Fibroblast of lung (primary cell): ENCODE measurements around the gene APOM. TPM values are rescaled to one million over a fixed set of nuclear protein-coding genes. Genes with fewer than 3 reads are reported as not detected.
A peak's percentile ranks its signal among the peaks of the same experiment; 100 is the strongest.

ENCODE experiments used
- DNase-seq, 2 donors: peaks; one replicate each; pipeline versions ENCODE4 v3.0.0 to v3.0.0-alpha.2; 2010; ENCODE audit warnings: low read depth in 2 of 2
- H2AFZ ChIP-seq: 2 replicates; pipeline ENCODE4 v1.5.1; 2012; ENCODE audit warnings: low read length, control low read depth, inconsistent platforms
- H3K27ac ChIP-seq: 2 replicates; pipeline ENCODE4 v1.5.1; 2011; ENCODE audit warnings: low read length, control low read depth; ENCODE audit not compliant: insufficient read depth
- H3K27me3 ChIP-seq: 2 replicates; pipeline ENCODE4 v1.5.1; 2011; ENCODE audit warnings: mild to moderate bottlenecking, low read length; ENCODE audit not compliant: control insufficient read depth, insufficient read depth
- H3K36me3 ChIP-seq: 2 replicates; pipeline ENCODE4 v1.5.1; 2011; ENCODE audit warnings: low read length; ENCODE audit not compliant: control insufficient read depth, insufficient read depth
- H3K4me1 ChIP-seq: 2 replicates; pipeline ENCODE4 v1.5.1; 2011; ENCODE audit warnings: low read length; ENCODE audit not compliant: control insufficient read depth, insufficient read depth; ENCODE audit errors: extremely low read depth
- H3K4me2 ChIP-seq: 2 replicates; pipeline ENCODE4 v1.5.1; 2011; ENCODE audit warnings: low read length, control low read depth; ENCODE audit not compliant: insufficient read depth; ENCODE audit errors: extremely low read depth
- H3K4me3 ChIP-seq, 4 experiments: fragments of 200-600 bp in 1 of 4; sonication (generic) in 1 of 4; replicated peaks in 1 of 4; 2 replicates each; pipeline ENCODE4 v1.5.1; 2011 to 2016; ENCODE audit warnings: low read length in 4 of 4, low read depth in 3 of 4, mild to moderate bottlenecking in 3 of 4, control low read depth in 2 of 4, inconsistent platforms in 1 of 4, mixed read lengths in 1 of 4; ENCODE audit not compliant: insufficient read depth in 1 of 4; ENCODE audit errors: control extremely low read depth in 1 of 4
- H3K79me2 ChIP-seq: 2 replicates; pipeline ENCODE4 v1.5.1; 2012; ENCODE audit warnings: mild to moderate bottlenecking, low read length, inconsistent platforms; ENCODE audit not compliant: control insufficient read depth, insufficient read depth
- H3K9ac ChIP-seq: 2 replicates; pipeline ENCODE4 v1.5.1; 2011; ENCODE audit warnings: mild to moderate bottlenecking, low read length, control low read depth; ENCODE audit not compliant: insufficient read depth
- H3K9me3 ChIP-seq: 2 replicates; pipeline ENCODE4 v1.5.1; 2012; ENCODE audit warnings: low read depth, low read length; ENCODE audit not compliant: control insufficient read depth, insufficient read depth
- H4K20me1 ChIP-seq: 2 replicates; pipeline ENCODE4 v1.5.1; 2011; ENCODE audit warnings: low read length; ENCODE audit not compliant: control insufficient read depth, insufficient read depth; ENCODE audit errors: extremely low read depth
- EZH2 ChIP-seq: IDR thresholded peaks from 2 replicates; pipeline ENCODE4 v1.5.1; 2012; ENCODE audit warnings: low read length, control low read depth, mild to moderate bottlenecking; ENCODE audit errors: missing control alignments
- polyA plus RNA-seq, 2 donors: library from polyadenylated mRNA; depleted of rRNA in 1 of 2; stranded (reverse) in 1 of 2; unstranded in 1 of 2; fragments of >200 nt; gene quantifications; 2 replicates each; pipeline ENCODE4 v1.2.1, GENCODE V29; 2011 to 2012; ENCODE audit warnings: missing spikeins in 1 of 2
- total RNA-seq: library from RNA; depleted of rRNA; stranded (reverse); fragments of >200 nt; gene quantifications from 2 replicates; pipeline ENCODE4 v1.2.1, GENCODE V29; 2014
- TF ChIP-seq, protein P1 (sequence below), 2 donors: IDR thresholded peaks in 1 of 2; conservative IDR thresholded peaks in 1 of 2; 1 replicate in 1 of 2; 2 replicates in 1 of 2; pipeline ENCODE4 v1.5.1; 2011 to 2012; ENCODE audit warnings: low read length in 2 of 2, control low read depth in 1 of 2, inconsistent platforms in 1 of 2, low read depth in 1 of 2, mild to moderate bottlenecking in 1 of 2

APOM gene
- total and polyA plus RNA-seq, 2 donors (not counting 1 experiment from before 2014, with no cell fraction given) = 0.99 to 3.9 TPM

DNA sequence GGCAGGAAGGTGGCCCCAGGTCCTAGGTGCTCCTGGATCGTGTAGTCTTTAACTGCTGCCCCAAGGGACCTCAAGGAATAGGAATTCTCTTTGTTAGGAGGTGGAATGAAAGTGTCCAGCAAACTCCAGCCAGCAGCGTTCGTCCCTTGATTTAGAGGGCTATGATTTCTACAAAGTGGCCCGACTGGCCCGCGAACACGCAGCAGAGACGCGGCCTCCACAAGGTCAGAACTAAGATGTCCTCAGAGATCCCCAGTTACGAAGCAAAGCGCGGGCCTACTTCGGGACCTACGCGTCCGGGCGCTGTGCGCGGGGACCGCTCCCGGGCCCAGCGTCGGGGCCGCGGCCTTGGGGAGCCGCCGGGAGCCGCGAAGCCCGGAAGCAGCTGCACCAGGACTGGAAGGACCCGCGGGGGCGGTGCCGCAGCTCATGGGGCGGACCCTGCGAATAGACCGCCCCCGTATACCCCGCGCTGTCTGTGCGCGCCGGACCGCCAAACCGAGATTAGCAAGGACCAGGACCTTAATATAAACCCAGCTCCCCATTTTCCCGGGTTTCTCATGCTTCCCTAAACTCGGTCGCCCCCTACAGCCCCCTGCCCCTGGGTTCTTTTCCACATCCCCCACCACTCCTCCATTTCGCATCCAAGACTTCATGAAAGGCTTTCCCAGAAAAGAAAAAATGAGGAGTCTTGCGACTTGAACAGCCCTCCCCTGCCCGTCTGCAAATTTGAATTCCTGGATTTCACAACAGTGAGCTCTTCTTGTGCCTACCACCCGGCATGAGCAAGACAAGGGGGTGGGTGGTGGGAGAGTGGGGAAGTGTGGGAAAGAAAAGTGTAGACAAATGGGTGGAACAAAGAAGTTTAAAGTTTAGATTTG is 4.9 kb downstream of the APOM start, which contains the start of gene C6orf47:
TSS of gene C6orf47 (minus strand) at position 398 of the 881 bp plus-strand sequence. CDS start 831 bp downstream, outside the sequence.
- peaks cover 41% of the 10 kb centered on the region for H3K79me2 ChIP-seq
- no peaks in the 10 kb centered on the region for H3K27me3 ChIP-seq
- peaks cover 22% of the 10 kb centered on the region for H3K4me1 ChIP-seq
- H3K9ac ChIP-seq = peak within 1 kb of the TSS; percentile 76
- H3K27ac ChIP-seq = peak within 1 kb of the TSS; percentile 87
- peak within 1 kb of the TSS; percentile 5 for H2AFZ ChIP-seq
- no peaks in the 10 kb centered on the region for H3K9me3 ChIP-seq
- peak within 1 kb of the TSS; percentile 90 to 99 (median 96) for H3K4me3 ChIP-seq
- peak within 1 kb of the TSS; percentile 100 for H3K4me2 ChIP-seq
- no peaks in the 10 kb centered on the region for H4K20me1 ChIP-seq
- DNase-seq = peak; percentile 78 to 79
- TF ChIP-seq EZH2 = no peak
- TF ChIP-seq, protein P1, sequence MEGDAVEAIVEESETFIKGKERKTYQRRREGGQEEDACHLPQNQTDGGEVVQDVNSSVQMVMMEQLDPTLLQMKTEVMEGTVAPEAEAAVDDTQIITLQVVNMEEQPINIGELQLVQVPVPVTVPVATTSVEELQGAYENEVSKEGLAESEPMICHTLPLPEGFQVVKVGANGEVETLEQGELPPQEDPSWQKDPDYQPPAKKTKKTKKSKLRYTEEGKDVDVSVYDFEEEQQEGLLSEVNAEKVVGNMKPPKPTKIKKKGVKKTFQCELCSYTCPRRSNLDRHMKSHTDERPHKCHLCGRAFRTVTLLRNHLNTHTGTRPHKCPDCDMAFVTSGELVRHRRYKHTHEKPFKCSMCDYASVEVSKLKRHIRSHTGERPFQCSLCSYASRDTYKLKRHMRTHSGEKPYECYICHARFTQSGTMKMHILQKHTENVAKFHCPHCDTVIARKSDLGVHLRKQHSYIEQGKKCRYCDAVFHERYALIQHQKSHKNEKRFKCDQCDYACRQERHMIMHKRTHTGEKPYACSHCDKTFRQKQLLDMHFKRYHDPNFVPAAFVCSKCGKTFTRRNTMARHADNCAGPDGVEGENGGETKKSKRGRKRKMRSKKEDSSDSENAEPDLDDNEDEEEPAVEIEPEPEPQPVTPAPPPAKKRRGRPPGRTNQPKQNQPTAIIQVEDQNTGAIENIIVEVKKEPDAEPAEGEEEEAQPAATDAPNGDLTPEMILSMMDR (conservative IDR thresholded peaks at IDR 0.05 in 1 of 2, IDR thresholded peaks at IDR 0.05 in 1 of 2; ENCODE audit: low read depth in 1 of 2, low read length in 2 of 2) = no peak
- H3K36me3 ChIP-seq = peaks cover 5% of the 10 kb centered on the region

DNA sequence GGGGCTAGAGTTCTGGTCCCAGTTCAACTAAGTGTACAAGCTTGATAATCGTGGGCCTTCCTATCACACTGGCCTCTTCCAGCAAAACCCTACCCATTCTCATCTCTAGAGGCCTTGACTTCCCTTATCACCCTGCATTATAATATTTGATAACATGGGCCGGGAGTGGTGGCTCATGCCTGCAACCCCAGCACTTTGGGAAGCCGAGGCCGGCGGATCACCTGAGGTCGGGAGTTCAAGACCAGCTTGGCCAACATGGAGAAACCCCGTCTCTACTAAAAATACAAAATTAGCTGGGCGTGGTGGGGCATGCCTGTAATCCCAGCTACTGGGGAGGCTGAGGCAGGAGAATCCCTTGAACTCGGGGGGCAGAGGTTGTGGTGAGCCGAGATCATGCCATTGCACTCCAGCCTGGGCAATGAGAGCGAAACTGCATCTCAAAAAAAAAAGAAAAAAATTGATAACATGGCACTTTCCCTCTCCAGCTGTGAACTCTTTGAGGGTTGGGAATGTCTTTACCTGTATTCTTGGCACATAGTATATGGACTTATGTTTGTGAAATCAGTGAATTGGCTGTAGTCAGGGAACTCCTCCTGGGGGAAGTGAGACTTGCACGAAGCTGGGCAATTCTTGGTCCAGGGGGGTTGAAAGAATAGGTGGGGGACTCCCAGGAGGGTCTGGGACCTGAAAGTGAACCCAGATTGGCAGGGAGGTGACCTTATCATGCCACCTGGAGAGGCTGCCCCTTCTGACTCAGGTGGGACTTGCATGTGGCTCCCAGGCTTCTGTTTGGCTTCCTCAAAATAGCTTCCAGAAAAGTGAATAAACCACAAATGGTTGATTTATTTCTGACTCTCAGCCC is 5.8 kb downstream of the APOM start:
- peak overlapping the region in 3 of 4 experiments; percentile 59 to 99 (median 96) for H3K4me3 ChIP-seq
- H3K9ac ChIP-seq = no peak overlapping the region
- no peaks in the 10 kb centered on the region for H3K9me3 ChIP-seq
- peaks cover 5% of the 10 kb centered on the region for H3K36me3 ChIP-seq
- no peaks in the 10 kb centered on the region for H4K20me1 ChIP-seq
- H3K79me2 ChIP-seq = peaks cover 45% of the 10 kb centered on the region
- no peak overlapping the region for H2AFZ ChIP-seq
- no peak for TF ChIP-seq EZH2
- TF ChIP-seq, protein P1 (conservative IDR thresholded peaks at IDR 0.05 in 1 of 2, IDR thresholded peaks at IDR 0.05 in 1 of 2; ENCODE audit: low read depth in 1 of 2, low read length in 2 of 2) = no peak
- no peaks in the 10 kb centered on the region for H3K27me3 ChIP-seq
- peak overlapping the region; percentile 87 for H3K27ac ChIP-seq
- peak overlapping the region; percentile 100 for H3K4me2 ChIP-seq
- no peak for DNase-seq
- H3K4me1 ChIP-seq = peaks cover 22% of the 10 kb centered on the region
